ENCODE results near the gene DNM3. TPM values are rescaled to one million over a fixed set of nuclear protein-coding genes. Genes with fewer than 3 reads are reported as not detected.

Gene DNM3
- total and polyA plus RNA-seq, 2 experiments from 2014 or later: 5.2 to 12.2 TPM

DNA sequence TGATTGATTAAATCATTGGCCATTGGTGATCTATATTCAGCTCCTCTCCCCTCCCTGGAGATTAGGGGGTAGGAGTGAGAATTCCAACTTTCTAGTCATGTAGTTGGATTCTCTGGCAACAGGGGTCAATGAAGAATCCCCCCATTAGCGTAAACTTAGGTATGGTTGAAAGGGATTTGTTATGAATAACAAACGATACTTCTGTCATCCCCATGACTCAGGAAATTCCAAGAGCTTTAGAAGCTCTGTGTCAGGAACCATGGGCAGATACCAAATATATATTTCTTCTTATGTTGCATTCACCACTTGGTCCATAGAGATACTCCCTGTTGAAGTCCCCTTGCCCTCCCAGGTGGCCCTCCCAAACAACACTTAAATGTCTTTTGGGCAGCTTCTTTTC lies 124.5 kb downstream of the DNM3 start:
- H3K9me2 ChIP-seq (ENCODE audit: insufficient read depth): peaks cover 12% of the 10 kb centered on the region; the same call in 1 of the 2 replicates
- H3K4me1 ChIP-seq (ENCODE audit: insufficient read depth): peaks cover 40% of the 10 kb centered on the region
- peaks cover 37% of the 10 kb centered on the region for H3K4me1 Mint-ChIP-seq
- no peak overlapping the region for H2AFZ ChIP-seq
- H3K4me2 ChIP-seq: no peak overlapping the region
- no peak for TF ChIP-seq CREB1 (CRISPR knock-in tag; IDR thresholded peaks at IDR 0.05; ENCODE audit: low read depth)
- TF ChIP-seq EZH2phosphoT487 (IDR thresholded peaks at IDR 0.05; ENCODE audit: unreplicated experiment): no peak
- TF ChIP-seq NANOG (IDR thresholded peaks at IDR 0.05; ENCODE audit: borderline replicate concordance): no peak
- TF ChIP-seq, protein P1, sequence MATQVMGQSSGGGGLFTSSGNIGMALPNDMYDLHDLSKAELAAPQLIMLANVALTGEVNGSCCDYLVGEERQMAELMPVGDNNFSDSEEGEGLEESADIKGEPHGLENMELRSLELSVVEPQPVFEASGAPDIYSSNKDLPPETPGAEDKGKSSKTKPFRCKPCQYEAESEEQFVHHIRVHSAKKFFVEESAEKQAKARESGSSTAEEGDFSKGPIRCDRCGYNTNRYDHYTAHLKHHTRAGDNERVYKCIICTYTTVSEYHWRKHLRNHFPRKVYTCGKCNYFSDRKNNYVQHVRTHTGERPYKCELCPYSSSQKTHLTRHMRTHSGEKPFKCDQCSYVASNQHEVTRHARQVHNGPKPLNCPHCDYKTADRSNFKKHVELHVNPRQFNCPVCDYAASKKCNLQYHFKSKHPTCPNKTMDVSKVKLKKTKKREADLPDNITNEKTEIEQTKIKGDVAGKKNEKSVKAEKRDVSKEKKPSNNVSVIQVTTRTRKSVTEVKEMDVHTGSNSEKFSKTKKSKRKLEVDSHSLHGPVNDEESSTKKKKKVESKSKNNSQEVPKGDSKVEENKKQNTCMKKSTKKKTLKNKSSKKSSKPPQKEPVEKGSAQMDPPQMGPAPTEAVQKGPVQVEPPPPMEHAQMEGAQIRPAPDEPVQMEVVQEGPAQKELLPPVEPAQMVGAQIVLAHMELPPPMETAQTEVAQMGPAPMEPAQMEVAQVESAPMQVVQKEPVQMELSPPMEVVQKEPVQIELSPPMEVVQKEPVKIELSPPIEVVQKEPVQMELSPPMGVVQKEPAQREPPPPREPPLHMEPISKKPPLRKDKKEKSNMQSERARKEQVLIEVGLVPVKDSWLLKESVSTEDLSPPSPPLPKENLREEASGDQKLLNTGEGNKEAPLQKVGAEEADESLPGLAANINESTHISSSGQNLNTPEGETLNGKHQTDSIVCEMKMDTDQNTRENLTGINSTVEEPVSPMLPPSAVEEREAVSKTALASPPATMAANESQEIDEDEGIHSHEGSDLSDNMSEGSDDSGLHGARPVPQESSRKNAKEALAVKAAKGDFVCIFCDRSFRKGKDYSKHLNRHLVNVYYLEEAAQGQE (IDR thresholded peaks at IDR 0.05; ENCODE audit: unreplicated experiment): no peak
- no peak overlapping the region for H3K27ac Mint-ChIP-seq
- H3K36me3 Mint-ChIP-seq (ENCODE audit: low read depth): peaks cover 13% of the 10 kb centered on the region; the same call in 2 of the 3 replicates
- H3F3A ChIP-seq (replicated peaks; ENCODE audit: low read depth): no peaks in the 10 kb centered on the region
- H3K27me3 Mint-ChIP-seq (ENCODE audit: insufficient read depth, low read depth, poor library complexity): peaks cover 1% of the 10 kb centered on the region
- no peaks in the 10 kb centered on the region for H3K79me2 ChIP-seq (replicated peaks; ENCODE audit: insufficient read depth)
- DNase-seq (ENCODE audit: low spot score) (no peak), ATAC-seq (no peak)
- 0 out of 2 replicates have a peak overlapping the region, but pooled peaks have one; percentile 71 for H3K27ac ChIP-seq (ENCODE audit: low read depth)
- H3K4me3 ChIP-seq: no peak overlapping the region
- H3K27me3 ChIP-seq (ENCODE audit: insufficient read depth): no peaks in the 10 kb centered on the region
- H3K36me3 ChIP-seq (ENCODE audit: insufficient read depth): peaks cover 5% of the 10 kb centered on the region; the same call in 1 of the 2 replicates
- H4K20me1 ChIP-seq (replicated peaks; ENCODE audit: insufficient read depth): no peaks in the 10 kb centered on the region
- H3K9me3 Mint-ChIP-seq: peaks cover 8% of the 10 kb centered on the region; the same call in 2 of the 3 replicates
- no peak overlapping the region for H3K4me3 Mint-ChIP-seq

DNA sequence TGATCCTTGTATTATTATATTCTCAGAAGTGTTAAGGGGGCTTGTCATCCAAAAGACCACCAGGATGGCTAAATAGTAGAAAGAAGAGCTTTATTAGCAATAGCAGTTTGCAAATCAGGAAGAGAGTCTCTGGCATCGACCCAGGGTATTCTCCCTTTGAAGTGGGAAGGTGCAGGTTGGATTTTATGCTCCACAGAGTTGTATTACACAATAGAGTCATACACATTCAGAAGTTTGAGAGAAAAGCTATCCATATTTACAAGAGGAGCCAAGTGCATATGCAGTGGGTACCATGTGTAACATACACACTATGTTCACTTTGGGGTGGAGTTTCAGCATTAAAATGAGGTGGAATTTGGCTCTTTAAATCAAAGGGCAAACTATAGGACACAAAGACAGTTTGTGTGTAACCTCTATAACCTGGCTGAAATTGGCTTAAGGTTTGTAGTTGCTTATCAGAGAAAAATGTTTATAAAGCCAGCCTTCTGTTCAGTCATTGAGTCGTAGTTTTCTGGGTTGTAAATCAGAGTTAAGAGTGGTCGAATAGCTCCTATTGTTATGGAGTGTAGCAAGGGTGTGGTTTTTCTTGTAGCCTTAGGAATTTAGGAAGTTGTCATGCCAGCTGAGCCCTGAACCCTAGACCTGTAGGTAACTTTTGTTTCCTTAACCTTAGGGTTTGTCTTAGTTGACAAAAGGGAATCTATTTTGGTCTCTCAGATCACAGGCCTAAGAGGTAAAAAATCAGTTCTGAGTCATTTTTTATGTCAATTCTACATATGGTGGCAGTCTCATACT lies 125.3 kb downstream of the DNM3 start:
- H3K4me2 ChIP-seq: peak overlapping the region; percentile 35
- no peak overlapping the region for H2AFZ ChIP-seq
- H3K4me3 Mint-ChIP-seq: no peak overlapping the region; the same call in 2 of the 3 replicates
- peaks cover 37% of the 10 kb centered on the region for H3K4me1 Mint-ChIP-seq
- no peaks in the 10 kb centered on the region for H3K27me3 ChIP-seq (ENCODE audit: insufficient read depth)
- peaks cover 40% of the 10 kb centered on the region for H3K4me1 ChIP-seq (ENCODE audit: insufficient read depth)
- H3K9me3 Mint-ChIP-seq: peaks cover 8% of the 10 kb centered on the region; the same call in 2 of the 3 replicates
- no peaks in the 10 kb centered on the region for H3K79me2 ChIP-seq (replicated peaks; ENCODE audit: insufficient read depth)
- no peaks in the 10 kb centered on the region for H3F3A ChIP-seq (replicated peaks; ENCODE audit: low read depth)
- H3K9me2 ChIP-seq (ENCODE audit: insufficient read depth): peaks cover 8% of the 10 kb centered on the region; the same call in 1 of the 2 replicates
- TF ChIP-seq, protein P2, sequence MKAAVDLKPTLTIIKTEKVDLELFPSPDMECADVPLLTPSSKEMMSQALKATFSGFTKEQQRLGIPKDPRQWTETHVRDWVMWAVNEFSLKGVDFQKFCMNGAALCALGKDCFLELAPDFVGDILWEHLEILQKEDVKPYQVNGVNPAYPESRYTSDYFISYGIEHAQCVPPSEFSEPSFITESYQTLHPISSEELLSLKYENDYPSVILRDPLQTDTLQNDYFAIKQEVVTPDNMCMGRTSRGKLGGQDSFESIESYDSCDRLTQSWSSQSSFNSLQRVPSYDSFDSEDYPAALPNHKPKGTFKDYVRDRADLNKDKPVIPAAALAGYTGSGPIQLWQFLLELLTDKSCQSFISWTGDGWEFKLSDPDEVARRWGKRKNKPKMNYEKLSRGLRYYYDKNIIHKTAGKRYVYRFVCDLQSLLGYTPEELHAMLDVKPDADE (IDR thresholded peaks at IDR 0.05): no peak
- no peak for TF ChIP-seq EZH2phosphoT487 (IDR thresholded peaks at IDR 0.05; ENCODE audit: unreplicated experiment)
- TF ChIP-seq EZH2 (IDR thresholded peaks at IDR 0.05; ENCODE audit: low read depth, unreplicated experiment): no peak
- TF ChIP-seq NANOG (IDR thresholded peaks at IDR 0.05; ENCODE audit: borderline replicate concordance): no peak
- TF ChIP-seq, protein P1 (IDR thresholded peaks at IDR 0.05; ENCODE audit: unreplicated experiment): no peak
- TF ChIP-seq ZNF114 (CRISPR knock-in tag; IDR thresholded peaks at IDR 0.05): no peak
- no peak for TF ChIP-seq POLR2AphosphoS5 (IDR thresholded peaks at IDR 0.05; ENCODE audit: low read depth)
- peaks cover 13% of the 10 kb centered on the region; the same call in 2 of the 3 replicates for H3K36me3 Mint-ChIP-seq (ENCODE audit: low read depth)
- peaks cover 1% of the 10 kb centered on the region for H3K27me3 Mint-ChIP-seq (ENCODE audit: insufficient read depth, low read depth, poor library complexity)
- H3K27ac Mint-ChIP-seq: no peak overlapping the region
- H3K4me3 ChIP-seq: peak overlapping the region; percentile 1; the same call in 1 of the 2 replicates
- ATAC-seq (peak; percentile 91), DNase-seq (ENCODE audit: low spot score) (peak; percentile 80)
- H3K36me3 ChIP-seq (ENCODE audit: insufficient read depth): peaks cover 1% of the 10 kb centered on the region; the same call in 1 of the 2 replicates
- H4K20me1 ChIP-seq (replicated peaks; ENCODE audit: insufficient read depth): no peaks in the 10 kb centered on the region
- H3K27ac ChIP-seq (ENCODE audit: low read depth): peak overlapping the region; percentile 93
